Measurements from ENCODE around the gene PIGK.

PIGK gene

DNA sequence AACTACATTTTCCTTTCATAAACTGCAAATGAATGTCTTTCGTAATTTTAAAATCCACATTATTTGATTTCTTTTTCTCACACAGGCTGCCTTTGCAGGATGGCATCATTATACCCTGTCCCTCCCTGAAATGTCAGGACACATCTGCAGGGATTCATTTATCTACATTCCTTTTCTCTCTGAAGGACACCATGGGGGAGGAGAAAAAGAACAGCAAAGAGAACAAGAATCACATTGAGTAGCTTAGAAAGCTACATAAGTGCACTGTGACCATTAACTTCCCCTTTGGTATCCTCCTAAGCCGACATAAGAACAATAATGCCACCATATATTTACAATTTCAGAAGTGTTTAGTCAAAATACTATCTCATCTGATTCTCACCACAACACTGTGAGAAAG, 129.5 kb downstream of the PIGK start:
- DNase-seq: no peak

- no peak for DNase-seq
These were observed 134.1 kb downstream of the PIGK start for GRCh38 chr1:77085109-77085508.

DNA sequence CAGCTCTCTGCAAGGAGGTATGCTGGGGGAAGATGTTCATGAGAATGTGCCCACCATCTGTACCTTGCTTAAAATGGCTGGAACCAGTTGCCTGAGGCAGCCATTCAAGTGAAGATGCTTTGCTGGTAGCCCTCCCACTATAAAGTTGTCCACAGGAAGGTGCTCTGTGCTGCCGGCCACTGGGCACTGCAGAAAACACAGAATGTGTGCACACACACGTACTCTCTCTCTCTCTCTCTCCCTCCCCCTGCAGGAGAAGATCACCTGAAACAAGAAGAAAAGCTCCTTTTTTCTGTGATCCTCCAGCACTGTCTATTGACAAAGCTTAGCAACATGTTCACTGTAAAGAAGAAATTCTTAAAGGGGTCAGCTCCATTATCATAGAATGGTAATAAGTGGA, 134.8 kb downstream of the PIGK start:
- no peak for DNase-seq

- no peak for DNase-seq
These were observed 137.4 kb downstream of the PIGK start for GRCh38 chr1:77081834-77082233.

DNA sequence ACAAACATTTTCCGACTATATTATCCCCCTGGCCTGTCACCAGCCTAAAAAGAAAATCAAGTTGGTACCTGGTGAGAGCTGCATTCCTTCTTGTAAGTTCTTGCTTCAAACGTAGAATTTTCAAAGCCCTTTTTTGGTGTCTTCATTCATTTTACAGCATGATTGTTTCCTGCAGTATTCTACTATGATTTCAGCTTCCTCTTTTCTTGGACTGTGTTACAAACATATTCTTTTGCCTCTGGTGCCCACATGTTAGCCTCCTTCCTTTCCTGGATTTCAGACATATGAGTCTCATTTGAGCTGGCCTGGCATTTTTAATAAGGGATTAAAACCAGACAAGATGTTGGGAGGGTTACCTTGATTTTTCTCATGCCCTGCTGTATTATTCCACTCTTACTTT, 142.5 kb downstream of the PIGK start:
- no peak for DNase-seq

- no peak for DNase-seq
These were observed 151.2 kb downstream of the PIGK start for GRCh38 chr1:77068013-77068412.

GRCh38 chr1:77065693-77066342, 153.4 kb downstream of the PIGK start:
- no peak for DNase-seq

DNA sequence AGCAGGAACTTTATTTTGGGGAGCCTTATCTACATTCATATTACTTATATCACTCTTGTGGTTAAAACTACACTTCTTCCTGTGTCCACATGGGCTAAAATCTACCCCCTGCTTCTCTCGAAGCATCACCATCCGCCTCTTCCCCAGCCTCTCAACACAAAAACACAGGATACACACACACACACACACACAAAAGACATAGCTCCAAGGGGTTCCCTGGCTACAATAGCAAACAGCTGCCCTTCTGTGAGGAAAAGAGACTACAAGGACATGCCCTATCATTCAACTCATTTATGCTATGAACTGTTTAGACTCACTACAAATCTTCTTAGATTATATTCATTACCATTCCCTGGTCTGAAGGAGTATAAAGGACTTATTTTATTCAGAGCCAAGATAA, 155.0 kb downstream of the PIGK start:
- DNase-seq: no peak

GRCh38 chr1:77063118-77063517, 156.1 kb downstream of the PIGK start:
- no peak for DNase-seq

GRCh38 chr1:77061162-77061561, 158.1 kb downstream of the PIGK start:
- DNase-seq: no peak

GRCh38 chr1:77060000-77060399, 159.2 kb downstream of the PIGK start:
- DNase-seq: no peak

GRCh38 chr1:77057994-77058585, 161.1 kb downstream of the PIGK start:
- no peak for DNase-seq

DNA sequence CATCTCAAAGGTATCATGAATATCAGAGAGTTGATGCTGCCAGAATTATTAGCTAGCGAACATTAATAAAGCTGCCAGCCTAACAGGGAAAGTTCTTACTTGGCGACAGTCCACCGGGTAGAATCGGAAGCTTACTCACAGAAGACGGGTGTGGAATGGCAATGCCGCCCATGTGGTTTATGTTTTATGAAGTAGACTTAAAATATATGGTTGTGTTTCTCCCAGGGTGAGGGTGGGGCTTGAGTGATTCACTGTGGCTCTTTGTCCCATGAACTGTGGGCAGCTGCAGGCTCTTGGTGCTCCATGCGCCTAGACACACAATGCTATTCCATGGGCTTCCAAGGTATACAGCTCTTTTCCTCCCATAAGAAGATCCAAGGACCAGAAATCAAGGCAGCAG, 162.7 kb downstream of the PIGK start:
- no peak for DNase-seq

- no peak for DNase-seq
These were observed 167.8 kb downstream of the PIGK start for GRCh38 chr1:77051425-77051824.

DNA sequence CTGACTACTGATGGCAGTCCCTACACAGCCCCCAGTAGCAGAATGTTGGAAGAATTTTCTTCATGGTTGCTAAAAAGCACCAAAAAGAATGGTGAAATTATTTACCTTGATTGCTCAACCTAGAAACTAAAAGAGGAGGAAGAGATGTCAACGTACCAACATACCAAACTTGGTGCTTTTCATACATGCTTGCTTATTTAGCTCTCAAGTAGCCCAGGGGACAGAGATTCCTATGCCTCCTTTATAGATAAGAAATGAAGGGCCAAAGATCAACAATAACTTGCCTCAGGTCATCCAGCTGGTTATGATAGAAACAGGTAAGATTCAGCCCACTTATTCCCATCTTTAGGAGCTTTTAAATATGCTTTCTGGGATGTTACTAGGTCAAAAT, 170.6 kb downstream of the PIGK start:
- no peak for DNase-seq

DNA sequence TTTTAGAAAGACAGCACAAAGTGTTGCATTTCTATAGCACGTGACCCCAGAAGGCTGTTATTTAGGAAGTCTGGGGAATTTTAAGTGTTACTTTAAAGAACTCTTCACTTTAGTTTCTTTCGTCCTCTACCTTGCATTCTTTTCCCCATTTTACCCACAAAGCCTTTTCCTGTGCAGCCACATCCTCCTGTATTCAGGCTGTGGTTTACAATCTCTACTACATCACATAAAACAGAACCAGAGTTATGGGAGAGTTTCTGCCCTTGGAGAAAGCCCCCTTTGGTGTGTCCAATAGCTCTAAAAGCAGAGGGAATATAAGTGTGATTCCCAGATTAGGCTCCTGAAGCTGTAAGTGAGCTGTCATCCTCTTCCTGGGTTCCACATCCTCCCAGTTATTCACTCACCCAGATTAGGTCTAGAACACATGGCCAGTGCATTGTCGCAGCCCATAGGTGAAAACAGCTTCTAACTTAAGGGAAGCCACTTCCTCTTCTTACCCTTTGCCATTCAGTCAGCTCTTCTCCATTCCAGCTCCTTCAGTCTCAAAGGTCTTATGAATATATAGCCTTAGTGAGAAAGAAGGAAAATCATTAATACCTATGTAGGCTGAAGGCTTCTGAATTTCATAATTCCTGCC, 171.1 kb downstream of the PIGK start:
- no peak for DNase-seq

GRCh38 chr1:77047575-77047974, 171.7 kb downstream of the PIGK start:
- DNase-seq: no peak

DNA sequence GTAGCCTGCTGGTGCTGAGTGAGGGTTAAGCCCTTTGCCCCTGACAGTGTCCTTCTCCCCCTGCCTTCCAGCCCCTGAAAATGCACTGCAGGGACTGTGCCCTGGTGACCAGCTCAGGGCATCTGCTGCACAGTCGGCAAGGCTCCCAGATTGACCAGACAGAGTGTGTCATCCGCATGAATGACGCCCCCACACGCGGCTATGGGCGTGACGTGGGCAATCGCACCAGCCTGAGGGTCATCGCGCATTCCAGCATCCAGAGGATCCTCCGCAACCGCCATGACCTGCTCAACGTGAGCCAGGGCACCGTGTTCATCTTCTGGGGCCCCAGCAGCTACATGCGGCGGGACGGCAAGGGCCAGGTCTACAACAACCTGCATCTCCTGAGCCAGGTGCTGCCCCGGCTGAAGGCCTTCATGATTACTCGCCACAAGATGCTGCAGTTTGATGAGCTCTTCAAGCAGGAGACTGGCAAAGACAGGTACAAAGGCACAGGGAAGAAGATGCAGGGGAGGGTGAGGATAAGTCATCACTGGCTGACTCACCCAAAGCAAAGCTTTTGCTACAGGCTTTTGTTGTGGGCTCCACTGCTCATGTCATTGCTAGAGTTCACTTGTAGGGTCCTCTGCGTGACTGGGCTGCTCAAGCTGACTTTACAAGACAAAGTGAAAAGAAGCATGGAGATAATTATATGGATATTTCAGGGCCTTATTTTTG, 174.9 kb downstream of the PIGK start:
- no peak for DNase-seq

GRCh38 chr1:77040826-77041225, 178.4 kb downstream of the PIGK start:
- no peak for DNase-seq

- DNase-seq: no peak
These were observed 179.5 kb downstream of the PIGK start for GRCh38 chr1:77039739-77040138.

- no peak for DNase-seq
These were observed 180.1 kb downstream of the PIGK start for GRCh38 chr1:77039111-77039510.

All from 8988T (cell line).